BLaER1 (cell line): ENCODE results near the gene FAM120A.

ENCODE experiments used
- H3K27ac ChIP-seq: shearing (Covaris generic); formaldehyde crosslinking; 2 replicates; pipeline ENCODE4 v1.8.1; 2022
- H3K27me3 ChIP-seq: shearing (Covaris generic); formaldehyde crosslinking; 2 replicates; pipeline ENCODE4 v1.8.1; 2022
- H3K36me3 ChIP-seq: shearing (Covaris generic); formaldehyde crosslinking; 2 replicates; pipeline ENCODE4 v1.8.1; 2022
- H3K4me1 ChIP-seq: shearing (Covaris generic); formaldehyde crosslinking; 2 replicates; pipeline ENCODE4 v1.8.1; 2022
- H3K4me2 ChIP-seq: shearing (Covaris generic); formaldehyde crosslinking; 2 replicates; pipeline ENCODE4 v1.8.1; 2022
- H3K4me3 ChIP-seq: shearing (Covaris generic); formaldehyde crosslinking; 2 replicates; pipeline ENCODE4 v1.8.1; 2022
- H3K9ac ChIP-seq: shearing (Covaris generic); formaldehyde crosslinking; 2 replicates; pipeline ENCODE4 v1.8.1; 2022
- H3K9me3 ChIP-seq: shearing (Covaris generic); formaldehyde crosslinking; 2 replicates; pipeline ENCODE4 v1.8.1; 2022
- H4K20me1 ChIP-seq: shearing (Covaris generic); formaldehyde crosslinking; 2 replicates; pipeline ENCODE4 v1.8.1; 2022
- Cebpa-rat ChIP-seq: shearing (Covaris generic); IDR thresholded peaks from 2 replicates; pipeline ENCODE4 v1.8.1; 2022

The FAM120A gene

GRCh38 chr9:93541581-93542349 lies 90.3 kb downstream of the FAM120A start:
- TF ChIP-seq Cebpa-rat = no peak
- H4K20me1 ChIP-seq = peaks cover 16% of the 10 kb centered on the region
- H3K9me3 ChIP-seq = no peaks in the 10 kb centered on the region
- H3K4me3 ChIP-seq = no peak overlapping the region
- H3K27me3 ChIP-seq = no peaks in the 10 kb centered on the region
- H3K4me1 ChIP-seq = peaks cover 5% of the 10 kb centered on the region
- H3K9ac ChIP-seq = no peak overlapping the region
- no peak overlapping the region for H3K4me2 ChIP-seq
- H3K36me3 ChIP-seq = peaks cover 76% of the 10 kb centered on the region
- H3K27ac ChIP-seq = no peak overlapping the region

DNA sequence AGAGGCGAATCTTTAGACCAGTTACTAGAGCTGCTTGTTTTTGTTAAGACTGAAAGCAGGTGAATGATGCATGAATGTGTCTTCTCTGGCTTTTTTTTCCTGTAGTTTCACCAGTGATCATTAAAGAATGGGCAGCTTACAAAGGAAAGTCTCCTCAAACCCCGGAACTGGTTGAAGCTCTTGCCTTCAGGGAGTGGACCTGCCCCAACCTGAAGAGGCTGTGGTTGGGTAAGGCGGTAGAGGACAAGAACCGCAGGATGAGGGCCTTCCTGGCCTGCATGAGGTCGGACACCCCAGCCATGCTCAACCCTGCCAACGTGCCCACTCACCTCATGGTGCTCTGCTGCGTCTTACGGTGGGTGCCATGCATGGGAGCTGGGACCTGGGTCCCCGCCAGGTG lies 91.6 kb downstream of the FAM120A start:
- no peak overlapping the region for H3K4me3 ChIP-seq
- no peaks in the 10 kb centered on the region for H3K4me1 ChIP-seq
- no peak for TF ChIP-seq Cebpa-rat
- H3K4me2 ChIP-seq = no peak overlapping the region
- H3K27me3 ChIP-seq = no peaks in the 10 kb centered on the region
- H3K9me3 ChIP-seq = no peaks in the 10 kb centered on the region
- H3K27ac ChIP-seq = no peak overlapping the region
- 0 out of 2 replicates have a peak, but pooled peaks cover 10% of the 10 kb centered on the region for H4K20me1 ChIP-seq
- H3K36me3 ChIP-seq = peaks cover 87% of the 10 kb centered on the region
- no peak overlapping the region for H3K9ac ChIP-seq

DNA sequence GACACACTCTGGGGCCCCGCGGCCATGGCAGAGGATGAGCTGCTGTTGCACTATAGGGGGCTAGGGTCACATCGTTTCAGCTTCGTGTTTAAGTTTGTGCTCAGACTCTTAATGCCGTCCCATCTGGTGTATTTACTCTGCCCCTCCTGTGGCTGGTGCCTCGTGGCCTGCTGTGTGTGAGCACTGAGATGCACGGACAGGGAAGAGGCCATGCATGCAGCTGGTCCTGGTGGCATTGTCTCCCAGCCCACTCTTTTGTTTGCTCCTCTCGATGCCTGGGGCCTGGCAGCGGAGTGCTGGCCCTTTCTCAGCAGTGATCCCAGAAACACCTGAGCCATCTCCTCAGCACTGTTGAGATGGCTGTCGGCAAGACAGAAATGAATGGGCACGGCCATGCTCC lies 94.9 kb downstream of the FAM120A start:
- H4K20me1 ChIP-seq = no peaks in the 10 kb centered on the region
- H3K36me3 ChIP-seq = peaks cover 89% of the 10 kb centered on the region
- no peaks in the 10 kb centered on the region for H3K27me3 ChIP-seq
- no peak overlapping the region for H3K4me3 ChIP-seq
- H3K4me2 ChIP-seq = no peak overlapping the region
- no peaks in the 10 kb centered on the region for H3K9me3 ChIP-seq
- no peak overlapping the region for H3K27ac ChIP-seq
- no peaks in the 10 kb centered on the region for H3K4me1 ChIP-seq
- TF ChIP-seq Cebpa-rat = no peak
- no peak overlapping the region for H3K9ac ChIP-seq

DNA sequence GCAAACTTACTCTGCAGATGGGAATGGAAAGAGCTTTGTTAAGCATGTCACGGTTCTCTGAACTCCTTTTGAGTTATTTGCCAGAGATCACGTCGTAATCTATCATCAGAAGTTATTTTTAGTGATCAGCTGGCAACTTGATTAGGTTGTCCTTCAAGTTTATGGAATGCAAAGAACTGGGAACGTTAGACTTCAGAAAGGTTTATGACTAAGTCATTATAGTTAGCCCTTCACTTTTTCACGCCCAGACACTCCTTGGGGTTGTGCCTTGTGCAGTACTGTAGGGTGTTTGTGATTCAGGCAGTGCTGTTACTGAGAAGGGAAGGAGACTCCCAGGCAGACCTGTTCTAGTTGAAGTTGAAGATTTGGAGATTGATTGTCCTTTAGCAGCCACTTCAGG lies 98.1 kb downstream of the FAM120A start:
- Histone ChIP-seq H3K36me3 (peaks cover 96% of the 10 kb centered on the region), H3K4me2 (no peak overlapping the region), H3K27me3 (no peaks in the 10 kb centered on the region), H3K27ac (no peak overlapping the region), H4K20me1 (no peaks in the 10 kb centered on the region), H3K9ac (no peak overlapping the region), H3K4me3 (no peak overlapping the region), H3K9me3 (no peaks in the 10 kb centered on the region), H3K4me1 (no peaks in the 10 kb centered on the region)
- no peak for TF ChIP-seq Cebpa-rat

DNA sequence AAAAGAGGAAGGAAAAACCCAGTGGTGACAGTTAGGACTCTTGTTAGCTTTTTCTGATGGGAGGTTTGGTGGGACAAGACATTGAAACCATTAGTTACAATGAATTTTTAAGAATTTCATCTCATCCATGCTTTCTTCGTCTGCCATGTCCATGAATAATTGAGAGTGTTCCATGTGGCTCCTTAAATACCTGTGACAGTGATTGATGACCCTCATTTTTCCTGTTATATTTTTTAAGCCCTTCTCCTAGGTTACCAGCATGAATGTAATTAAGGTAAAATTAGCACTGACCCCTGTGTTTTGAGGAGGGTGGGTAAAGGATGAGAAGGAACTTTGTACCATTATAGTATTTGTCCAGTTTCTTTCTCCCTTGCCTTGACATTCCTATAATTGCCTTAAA lies 101.4 kb downstream of the FAM120A start:
- H3K4me2 ChIP-seq = no peak overlapping the region
- no peaks in the 10 kb centered on the region for H3K9me3 ChIP-seq
- H3K9ac ChIP-seq = no peak overlapping the region
- H4K20me1 ChIP-seq = no peaks in the 10 kb centered on the region
- no peak overlapping the region for H3K4me3 ChIP-seq
- H3K4me1 ChIP-seq = no peaks in the 10 kb centered on the region
- no peak overlapping the region for H3K27ac ChIP-seq
- TF ChIP-seq Cebpa-rat = no peak
- peaks cover 96% of the 10 kb centered on the region for H3K36me3 ChIP-seq
- H3K27me3 ChIP-seq = no peaks in the 10 kb centered on the region

- no peaks in the 10 kb centered on the region for H3K9me3 ChIP-seq
- TF ChIP-seq Cebpa-rat = no peak
- H3K9ac ChIP-seq = no peak overlapping the region
- H3K4me1 ChIP-seq = no peaks in the 10 kb centered on the region
- H3K27ac ChIP-seq = no peak overlapping the region
- no peaks in the 10 kb centered on the region for H3K27me3 ChIP-seq
- H3K36me3 ChIP-seq = peaks cover 96% of the 10 kb centered on the region
- H4K20me1 ChIP-seq = no peaks in the 10 kb centered on the region
- no peak overlapping the region for H3K4me3 ChIP-seq
- H3K4me2 ChIP-seq = no peak overlapping the region
Measured at GRCh38 chr9:93555370-93555769, 103.9 kb downstream of the FAM120A start.

DNA sequence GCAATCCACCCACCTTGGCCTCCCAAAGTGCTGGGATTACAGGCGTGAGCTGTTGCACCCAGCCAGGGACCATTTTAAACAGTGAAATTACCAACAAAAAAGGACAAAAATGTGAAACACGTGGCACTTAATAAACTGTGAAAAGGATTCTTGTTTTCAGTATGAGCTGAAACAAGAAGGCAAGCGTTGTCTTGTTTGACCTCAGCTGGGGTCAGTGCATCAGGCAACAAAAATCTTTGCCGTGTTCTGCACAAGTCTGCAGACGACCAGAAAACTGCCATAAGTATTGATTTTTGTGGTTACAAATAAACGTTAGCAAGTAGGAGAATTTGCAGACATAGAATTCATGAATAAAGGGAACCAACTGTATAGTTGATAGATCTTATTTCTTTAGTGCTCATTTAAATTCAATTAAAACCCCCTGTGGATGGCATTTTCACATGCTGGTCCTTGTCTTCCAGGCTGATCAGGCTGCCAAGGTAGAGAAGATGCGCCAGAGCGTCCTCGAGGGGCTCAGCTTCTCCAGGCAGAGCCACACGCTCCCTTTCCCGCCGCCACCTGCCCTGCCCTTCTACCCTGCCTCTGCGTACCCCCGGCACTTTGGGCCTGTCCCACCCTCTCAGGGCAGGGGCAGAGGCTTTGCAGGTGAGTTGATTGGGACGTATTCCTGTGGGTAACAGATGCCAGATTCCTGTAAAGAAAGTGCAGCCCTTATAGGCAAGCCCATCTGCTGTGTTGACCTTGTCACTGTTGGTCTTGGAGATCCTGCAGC lies 106.1 kb downstream of the FAM120A start:
- no peak overlapping the region for H3K4me3 ChIP-seq
- H3K4me1 ChIP-seq = no peaks in the 10 kb centered on the region
- no peaks in the 10 kb centered on the region for H3K27me3 ChIP-seq
- H3K36me3 ChIP-seq = peaks cover 97% of the 10 kb centered on the region
- no peak overlapping the region for H3K27ac ChIP-seq
- H3K9ac ChIP-seq = 0 out of 2 replicates have a peak overlapping the region, but pooled peaks have one; percentile 29
- H3K9me3 ChIP-seq = no peaks in the 10 kb centered on the region
- no peak overlapping the region for H3K4me2 ChIP-seq
- TF ChIP-seq Cebpa-rat = no peak
- no peaks in the 10 kb centered on the region for H4K20me1 ChIP-seq

DNA sequence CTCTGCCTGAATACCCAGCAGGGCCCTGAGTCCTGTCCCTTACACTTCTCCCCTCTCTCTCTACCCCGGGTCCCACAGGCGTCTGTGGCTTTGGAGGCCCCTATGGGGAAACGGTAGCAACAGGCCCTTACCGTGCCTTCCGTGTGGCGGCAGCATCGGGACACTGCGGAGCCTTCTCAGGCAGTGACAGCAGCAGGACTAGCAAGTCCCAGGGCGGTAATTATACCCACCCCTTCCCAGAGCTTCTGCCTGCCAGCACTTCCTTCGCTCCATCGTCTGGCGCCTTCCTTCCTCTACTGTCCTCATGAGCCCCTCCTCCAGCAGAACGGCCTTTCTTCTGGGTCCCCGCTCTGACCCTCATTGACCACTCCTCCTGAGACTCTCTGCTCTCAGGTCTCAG lies 107.0 kb downstream of the FAM120A start:
- no peak for TF ChIP-seq Cebpa-rat
- Histone ChIP-seq H3K27me3 (no peaks in the 10 kb centered on the region), H3K4me3 (no peak overlapping the region), H4K20me1 (no peaks in the 10 kb centered on the region), H3K9me3 (no peaks in the 10 kb centered on the region), H3K9ac (no peak overlapping the region), H3K4me1 (no peaks in the 10 kb centered on the region), H3K36me3 (peaks cover 97% of the 10 kb centered on the region), H3K27ac (no peak overlapping the region), H3K4me2 (no peak overlapping the region)

DNA sequence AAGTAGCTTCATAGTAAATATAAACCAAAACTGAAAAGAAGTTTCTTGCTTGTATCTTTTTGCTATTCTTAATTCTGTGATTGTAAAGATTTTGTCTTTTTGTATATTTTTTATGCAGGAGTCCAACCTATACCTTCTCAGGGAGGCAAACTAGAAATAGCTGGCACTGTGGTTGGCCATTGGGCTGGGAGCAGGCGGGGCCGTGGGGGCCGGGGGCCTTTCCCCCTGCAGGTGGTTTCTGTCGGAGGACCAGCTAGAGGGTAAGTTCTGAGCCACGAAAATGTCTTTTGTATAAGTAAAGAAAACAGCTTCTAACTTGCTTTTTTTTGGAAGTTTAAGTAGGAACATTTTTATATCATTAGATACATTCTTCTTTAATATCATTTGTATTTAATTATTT lies 109.5 kb downstream of the FAM120A start:
- Histone ChIP-seq H4K20me1 (no peaks in the 10 kb centered on the region; the same call in 1 of the 2 replicates), H3K9ac (no peak overlapping the region), H3K4me1 (peaks cover 2% of the 10 kb centered on the region; the same call in 1 of the 2 replicates), H3K36me3 (peaks cover 86% of the 10 kb centered on the region), H3K9me3 (no peaks in the 10 kb centered on the region), H3K27me3 (no peaks in the 10 kb centered on the region), H3K4me2 (no peak overlapping the region), H3K4me3 (no peak overlapping the region), H3K27ac (no peak overlapping the region)
- no peak for TF ChIP-seq Cebpa-rat

DNA sequence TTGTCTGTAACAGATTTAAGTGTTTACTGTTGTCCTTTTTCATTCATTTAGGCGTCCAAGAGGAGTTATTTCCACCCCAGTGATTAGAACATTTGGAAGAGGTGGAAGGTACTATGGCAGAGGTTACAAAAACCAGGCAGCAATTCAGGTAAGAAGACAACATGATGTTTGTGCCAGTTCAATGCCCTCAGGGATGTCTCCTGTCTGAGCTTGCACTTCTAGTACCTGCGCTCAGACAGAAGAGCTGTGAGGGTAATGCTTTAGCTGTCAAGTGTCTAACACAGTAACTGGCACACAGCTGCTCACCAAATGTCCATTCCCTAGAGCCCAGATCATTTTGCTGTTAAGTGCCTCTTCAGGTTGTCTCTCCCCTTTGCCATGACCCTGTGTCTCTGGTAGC lies 110.7 kb downstream of the FAM120A start:
- H3K27ac ChIP-seq = no peak overlapping the region
- H3K36me3 ChIP-seq = peaks cover 74% of the 10 kb centered on the region
- no peaks in the 10 kb centered on the region; the same call in 1 of the 2 replicates for H4K20me1 ChIP-seq

More for the DNA sequence above, 110.7 kb downstream of the FAM120A start:
- no peaks in the 10 kb centered on the region for H3K9me3 ChIP-seq
- H3K9ac ChIP-seq = no peak overlapping the region
- TF ChIP-seq Cebpa-rat = no peak
- no peak overlapping the region for H3K4me3 ChIP-seq
- H3K4me1 ChIP-seq = peaks cover 9% of the 10 kb centered on the region
- H3K27me3 ChIP-seq = no peaks in the 10 kb centered on the region
- no peak overlapping the region for H3K4me2 ChIP-seq
